IMR-90 (cell line): ENCODE results near the gene PHLDB1. TPM values are rescaled to one million over a fixed set of nuclear protein-coding genes. Genes with fewer than 3 reads are reported as not detected.

ENCODE experiments used
- ATAC-seq: fragments of 200-7000 bp; cut with Tn5 transposase; 2 replicates; pipeline ENCODE4 v1.9.1; 2020; ENCODE audit warnings: low read depth, mild to moderate bottlenecking, moderate library complexity
- BruUV-seq: library from RNA; stranded (reverse); fragments of 400-500 nt; replicated peaks from 2 replicates; lab custom pipeline; 2021; lab: Mats Ljungman, UMichigan
- CTCF ChIA-PET: fragments of 300-600 bp; formaldehyde crosslinking; extraction: SDS; loops from one replicate; lab custom pipeline; 2021; ENCODE audit warnings: antibody characterized with exemption; lab: Yijun Ruan, JAX
- POLR2A ChIA-PET: fragments of 300-600 bp; sonication (Branson Sonifier 250); formaldehyde crosslinking; loops from one replicate; lab custom pipeline; 2022; ENCODE audit warnings: antibody characterized with exemption; ENCODE audit not compliant: unreplicated experiment; lab: Charles Lee
- DNase-seq: peaks from one replicate; pipeline ENCODE4 v3.0.0; 2013
- H2AFZ ChIP-seq: replicated peaks from 2 replicates; pipeline ENCODE3; 2013; ENCODE audit warnings: low read length, mild to moderate bottlenecking; ENCODE audit not compliant: poor library complexity
- H2AK5ac ChIP-seq: 2 replicates; pipeline ENCODE4 v1.6.1; 2013; ENCODE audit warnings: low read depth, low read length, inconsistent platforms
- H2AK9ac ChIP-seq: replicated peaks from 2 replicates; pipeline ENCODE3; 2013; ENCODE audit warnings: mild to moderate bottlenecking, low read depth, low read length, moderate library complexity; ENCODE audit not compliant: poor library complexity
- H2BK120ac ChIP-seq: 2 replicates; pipeline ENCODE4 v1.6.1; 2013; ENCODE audit warnings: low read depth, low read length, inconsistent platforms
- H2BK15ac ChIP-seq: 3 replicates; pipeline ENCODE4 v1.6.1; 2013; ENCODE audit warnings: low read depth, low read length, inconsistent platforms
- H2BK20ac ChIP-seq: 2 replicates; pipeline ENCODE4 v1.6.1; 2013; ENCODE audit warnings: low read depth, mild to moderate bottlenecking, inconsistent platforms, low read length, moderate library complexity
- H2BK5ac ChIP-seq: 2 replicates; pipeline ENCODE4 v1.6.1; 2013; ENCODE audit warnings: mild to moderate bottlenecking, low read depth, low read length, inconsistent platforms; ENCODE audit not compliant: poor library complexity, severe bottlenecking
- H3K14ac ChIP-seq: replicated peaks from 2 replicates; pipeline ENCODE4 v1.6.1; 2013; ENCODE audit warnings: low read depth, low read length, inconsistent platforms
- H3K18ac ChIP-seq: 2 replicates; pipeline ENCODE4 v1.6.1; 2013; ENCODE audit warnings: low read depth, low read length, control low read depth
- H3K23ac ChIP-seq: 2 replicates; pipeline ENCODE4 v1.6.1; 2013; ENCODE audit warnings: low read depth, low read length, inconsistent platforms
- H3K27ac ChIP-seq: 2 replicates; pipeline ENCODE4 v1.5.1; 2013; ENCODE audit warnings: mild to moderate bottlenecking, control low read depth, low read length; ENCODE audit not compliant: insufficient read depth
- H3K27me3 ChIP-seq: 2 replicates; pipeline ENCODE4 v1.6.1; 2013; ENCODE audit warnings: low read length; ENCODE audit not compliant: control insufficient read depth, insufficient read depth
- H3K36me3 ChIP-seq: 2 replicates; pipeline ENCODE4 v1.6.1; 2013; ENCODE audit warnings: low read length, mixed read lengths; ENCODE audit not compliant: control insufficient read depth, insufficient read depth
- H3K4ac ChIP-seq: 2 replicates; pipeline ENCODE4 v1.6.1; 2013; ENCODE audit warnings: low read depth, low read length, inconsistent platforms
- H3K4me1 ChIP-seq: 2 replicates; pipeline ENCODE4 v1.6.1; 2013; ENCODE audit warnings: low read length, mixed read lengths; ENCODE audit not compliant: control insufficient read depth, insufficient read depth
- H3K4me2 ChIP-seq: 2 replicates; pipeline ENCODE4 v1.6.1; 2013; ENCODE audit warnings: low read depth, mild to moderate bottlenecking, control low read depth, low read length, moderate library complexity
- H3K4me3 ChIP-seq: 2 replicates; pipeline ENCODE4 v1.5.1; 2013; ENCODE audit warnings: low read depth, mild to moderate bottlenecking, control low read depth, low read length, moderate library complexity; ENCODE audit not compliant: insufficient read depth
- H3K56ac ChIP-seq: 2 replicates; pipeline ENCODE4 v1.6.1; 2013; ENCODE audit warnings: low read length, inconsistent platforms; ENCODE audit not compliant: insufficient read depth; ENCODE audit errors: extremely low read depth
- H3K79me1 ChIP-seq, 2 experiments: 2 replicates each; pipeline ENCODE4 v1.6.1; 2013; ENCODE audit warnings: low read length in 2 of 2, inconsistent platforms in 1 of 2, low read depth in 1 of 2
- H3K9ac ChIP-seq: 2 replicates; pipeline ENCODE4 v1.6.1; 2013; ENCODE audit warnings: low read depth, low read length, control low read depth
- H3K9me1 ChIP-seq: 2 replicates; pipeline ENCODE4 v1.6.1; 2013; ENCODE audit warnings: low read length, inconsistent platforms; ENCODE audit not compliant: insufficient read depth
- H3K9me3 ChIP-seq: 2 replicates; pipeline ENCODE4 v1.6.1; 2013; ENCODE audit warnings: low read length; ENCODE audit not compliant: control insufficient read depth, insufficient read depth
- H4K20me1 ChIP-seq: 2 replicates; pipeline ENCODE4 v1.6.1; 2013; ENCODE audit warnings: low read length, inconsistent platforms; ENCODE audit not compliant: insufficient read depth
- H4K5ac ChIP-seq: 2 replicates; pipeline ENCODE4 v1.6.1; 2013; ENCODE audit warnings: mild to moderate bottlenecking, low read depth, low read length, control low read depth
- H4K8ac ChIP-seq, 2 experiments: 2 replicates each; pipeline ENCODE4 v1.6.1; 2013; ENCODE audit warnings: low read depth in 2 of 2, low read length in 2 of 2, control low read depth in 1 of 2, inconsistent platforms in 1 of 2
- H4K91ac ChIP-seq: 2 replicates; pipeline ENCODE4 v1.6.1; 2013; ENCODE audit warnings: low read depth, low read length, inconsistent platforms; ENCODE audit not compliant: insufficient read depth
- FOS ChIP-seq: fragments of 150-350 bp; IDR thresholded peaks from 2 replicates; pipeline ENCODE4 v1.6.1; 2016; ENCODE audit warnings: low read depth, low read length
- MAFK ChIP-seq: IDR thresholded peaks from 2 replicates; pipeline ENCODE4 v1.6.1; 2012; ENCODE audit warnings: low read depth, low read length, improper control_type of control experiment
- MAZ ChIP-seq: IDR thresholded peaks from 2 replicates; pipeline ENCODE4 v1.6.1; 2012; ENCODE audit warnings: low read depth, mild to moderate bottlenecking, low read length, improper control_type of control experiment, moderate library complexity, borderline replicate concordance
- MXI1 ChIP-seq: IDR thresholded peaks from 2 replicates; pipeline ENCODE4 v1.6.1; 2012; ENCODE audit warnings: low read depth, mild to moderate bottlenecking, low read length, moderate library complexity, borderline replicate concordance
- POLR2A ChIP-seq: IDR thresholded peaks from 2 replicates; pipeline ENCODE4 v1.6.1; 2012; ENCODE audit warnings: mild to moderate bottlenecking, low read depth, low read length
- RAD21 ChIP-seq: IDR thresholded peaks from 2 replicates; pipeline ENCODE4 v1.6.1; 2012; ENCODE audit warnings: low read length, improper control_type of control experiment
- SMC3 ChIP-seq: fragments of 150-350 bp; IDR thresholded peaks from 2 replicates; pipeline ENCODE4 v1.6.1; 2016; ENCODE audit warnings: low read depth, mild to moderate bottlenecking, antibody characterized with exemption, low read length, moderate library complexity
- WGBS, 2 experiments: methylation state at CpG; one replicate each; pipeline versions ENCODE4 v1.1.5 to v1.1.7; 2013; ENCODE audit warnings: missing lambda C conversion rate in 2 of 2; ENCODE audit not compliant: insufficient read length in 1 of 2; ENCODE audit errors: extremely low coverage in 2 of 2; 5-methylcytosine and 5-hydroxymethylcytosine counted together
- dilution Hi-C: fragments of 300-500 bp; cut with HindIII; formaldehyde crosslinking; loops from one replicate; pipeline ENCODE4 v1.14.3; 2018; ENCODE audit warnings: low sequenced_read_pairs; ENCODE audit not compliant: unreplicated experiment
- in situ Hi-C: fragments of 300-500 bp; cut with MboI; formaldehyde crosslinking; loops from 3 replicates; pipeline ENCODE4 v1.14.3; 2019; ENCODE audit warnings: low sequenced_read_pairs, inconsistent platforms, mixed read lengths
- intact Hi-C: fragments of 100-400 bp; cut with micrococcal nuclease; formaldehyde crosslinking; loops from 2 replicates; pipeline ENCODE4 v1.10.0; 2022
- polyA plus RNA-seq, 3 experiments: library from polyadenylated mRNA; depleted of rRNA; stranded (reverse); fragments of >200 nt; gene quantifications; 2 replicates each; pipeline ENCODE4 v1.2.3, GENCODE V29; 2012; ENCODE audit warnings: low replicate concordance in 1 of 3
- total RNA-seq: library from RNA; depleted of rRNA; stranded (reverse); fragments of >200 nt; gene quantifications from 2 replicates; pipeline ENCODE4 v1.2.3, GENCODE V29; 2012
- TF ChIP-seq, protein P1 (sequence below): fragments of 150-350 bp; IDR thresholded peaks from 2 replicates; pipeline ENCODE4 v1.6.1; 2017; ENCODE audit warnings: mild to moderate bottlenecking, antibody characterized with exemption, low read length, low read depth

The PHLDB1 gene
- total and polyA plus RNA-seq, 2 of the 4 experiments (the other 2 are of a cell fraction), result 40.0 to 90.4 TPM

DNA sequence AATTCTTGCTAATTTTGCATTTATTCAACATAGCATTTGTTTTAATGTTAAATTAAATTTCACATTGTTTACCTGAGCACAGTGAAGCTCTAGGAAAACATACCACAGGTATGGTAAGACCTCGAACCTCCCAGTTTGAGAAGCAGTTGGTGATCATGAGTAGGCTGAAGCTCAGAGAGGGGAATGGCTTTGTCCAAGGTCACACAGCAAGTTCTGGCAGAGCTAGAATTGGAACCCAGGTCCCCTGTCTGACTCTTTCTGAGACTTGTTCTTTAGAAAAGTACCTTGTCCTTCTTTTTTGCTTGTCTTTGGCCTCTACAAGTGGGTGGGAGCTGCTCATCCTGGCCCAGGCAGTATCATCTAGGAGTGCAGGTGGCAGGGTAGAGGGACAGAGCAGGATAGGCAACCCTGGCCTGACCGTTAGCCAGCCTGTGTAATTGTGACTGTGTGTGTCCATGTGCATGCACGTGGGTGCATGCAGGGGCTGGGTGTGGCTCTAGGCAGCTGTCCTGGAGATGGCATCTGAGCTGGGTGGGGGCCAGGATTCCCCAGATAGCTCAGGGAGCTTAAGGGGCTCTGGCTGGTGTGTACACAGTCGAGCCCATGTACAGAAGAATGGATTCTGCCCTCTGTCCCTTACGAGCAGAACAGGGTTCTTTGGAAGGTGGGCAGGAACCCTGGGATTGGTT is 21.6 kb downstream of the PHLDB1 start:
- Histone ChIP-seq H3K79me1 (peaks cover 47 to 93% of the 10 kb centered on the region in 2 experiments), H3K4me3 (no peak overlapping the region), H2BK120ac (no peak overlapping the region), H2AFZ (no peak overlapping the region), H3K18ac (no peak overlapping the region), H3K14ac (0 out of 2 replicates have a peak overlapping the region, but pooled peaks have one; percentile 55), H3K27ac (no peak overlapping the region), H4K20me1 (peaks cover 78% of the 10 kb centered on the region), H3K9me3 (no peaks in the 10 kb centered on the region), H3K27me3 (no peaks in the 10 kb centered on the region), H2AK9ac (peak overlapping the region; percentile 63), H2BK20ac (no peak overlapping the region), H4K5ac (no peak overlapping the region), H4K8ac (no peak overlapping the region), H3K36me3 (peaks cover 86% of the 10 kb centered on the region), H3K23ac (no peak overlapping the region; the same call in 1 of the 2 replicates), H3K9me1 (peaks cover 31% of the 10 kb centered on the region), H3K4me1 (peaks cover 14% of the 10 kb centered on the region), H2AK5ac (peak overlapping the region; percentile 35), H2BK5ac (no peak overlapping the region), H3K4me2 (no peak overlapping the region), H4K91ac (no peak overlapping the region), H2BK15ac (no peak overlapping the region), H3K9ac (no peak overlapping the region), H3K4ac (no peak overlapping the region), H3K56ac (no peak overlapping the region)
- ChIA-PET POLR2A (no interaction called here), CTCF (no interaction called here)
- WGBS, 2 experiments, result 69% methylated on average over 3 of the region's 5 CpGs; no CpG with 5 or more reads in 1 of the 2 experiments
- BruUV-seq, result no TSS peak
- TF ChIP-seq FOS (no peak), POLR2A (no peak), MAZ (no peak), SMC3 (no peak), MAFK (no peak), RAD21 (no peak), MXI1 (no peak)
- TF ChIP-seq, protein P1, sequence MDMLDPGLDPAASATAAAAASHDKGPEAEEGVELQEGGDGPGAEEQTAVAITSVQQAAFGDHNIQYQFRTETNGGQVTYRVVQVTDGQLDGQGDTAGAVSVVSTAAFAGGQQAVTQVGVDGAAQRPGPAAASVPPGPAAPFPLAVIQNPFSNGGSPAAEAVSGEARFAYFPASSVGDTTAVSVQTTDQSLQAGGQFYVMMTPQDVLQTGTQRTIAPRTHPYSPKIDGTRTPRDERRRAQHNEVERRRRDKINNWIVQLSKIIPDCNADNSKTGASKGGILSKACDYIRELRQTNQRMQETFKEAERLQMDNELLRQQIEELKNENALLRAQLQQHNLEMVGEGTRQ, result no peak
- ATAC-seq (no peak), DNase-seq (no peak)
- in situ Hi-C loops (no loop called here), dilution Hi-C loops (no loop called here), intact Hi-C loops (no loop called here)
